H7 (cell line): ENCODE measurements around the gene CEP192. TPM values are rescaled to one million over a fixed set of nuclear protein-coding genes. Genes with fewer than 3 reads are reported as not detected.

Source experiments
- total RNA-seq: library from RNA; depleted of rRNA; stranded (reverse); fragments of >200 nt; shearing (Covaris generic); gene quantifications from 2 replicates; pipeline ENCODE4 v1.2.3, GENCODE V29; 2014; rRNA removed

Gene CEP192
- total RNA-seq, 1 experiment from 2014 or later: 27.7 TPM

Other genes with a start within 250 kb of the CEP192 start
- gene PTPN2, start 107.1 kb upstream of the CEP192 start, total RNA-seq: 46.9 and 57.9 TPM in 2 replicates
- 29.3 and 40.5 TPM in 2 replicates for gene SEH1L, start 43.4 kb upstream of the CEP192 start, total RNA-seq
- 21.0 and 23.9 TPM in 2 replicates for gene LDLRAD4, start 227.4 kb downstream of the CEP192 start, total RNA-seq